GM12874 (cell line): Measurements from ENCODE around the gene TPH2.

Source experiments
- CTCF ChIP-seq: IDR thresholded peaks from 2 replicates; pipeline ENCODE4 v1.5.1; 2011; ENCODE audit warnings: low read depth, mild to moderate bottlenecking, control low read depth, low read length, moderate library complexity; ENCODE audit not compliant: insufficient read depth

TPH2 gene

GRCh38 chr12:71949646-71950045, 11.0 kb downstream of the TPH2 start:
- no peak for TF ChIP-seq CTCF

GRCh38 chr12:71950404-71950803, 11.8 kb downstream of the TPH2 start:
- TF ChIP-seq CTCF, result no peak

- no peak for TF ChIP-seq CTCF
These were observed 12.2 kb downstream of the TPH2 start for GRCh38 chr12:71950819-71951218.

- no peak for TF ChIP-seq CTCF
These were observed 15.6 kb downstream of the TPH2 start for GRCh38 chr12:71954083-71954778.

- no peak for TF ChIP-seq CTCF
These were observed 16.2 kb downstream of the TPH2 start for GRCh38 chr12:71954861-71955260.

GRCh38 chr12:71955970-71956369, 17.3 kb downstream of the TPH2 start:
- no peak for TF ChIP-seq CTCF

GRCh38 chr12:71958056-71958455, 19.4 kb downstream of the TPH2 start:
- TF ChIP-seq CTCF, result no peak
